Activated B cell treated with CpG ODN at 0.5 μM for 24 hours (primary cell): ENCODE results near the gene SIX1. TPM values are rescaled to one million over a fixed set of nuclear protein-coding genes. Genes with fewer than 3 reads are reported as not detected.

Experiments used
- ATAC-seq: fragments of 200-7000 bp; cut with Tn5 transposase; one replicate; pipeline ENCODE4 v1.10.0; 2021; ENCODE audit warnings: low read depth, mild to moderate bottlenecking, moderate library complexity
- CTCF ChIA-PET: fragments of 350-600 bp; sonication (Branson Sonifier 250); formaldehyde crosslinking; loops from one replicate; lab custom pipeline; 2021; ENCODE audit warnings: antibody characterized with exemption; lab: Charles Lee
- POLR2A ChIA-PET: fragments of 350-600 bp; sonication (Branson Sonifier 250); formaldehyde crosslinking; loops from one replicate; lab custom pipeline; 2021; ENCODE audit warnings: antibody characterized with exemption; lab: Charles Lee
- DNase-seq: peaks from one replicate; pipeline ENCODE4 v3.0.0; 2022
- H3K27ac Mint-ChIP-seq: one replicate; pipeline ENCODE4 v1.8.0; 2020; ENCODE audit warnings: mixed read lengths
- H3K27me3 Mint-ChIP-seq: one replicate; pipeline ENCODE4 v1.8.0; 2021; ENCODE audit warnings: mixed read lengths
- H3K36me3 Mint-ChIP-seq: one replicate; pipeline ENCODE4 v1.8.0; 2021; ENCODE audit warnings: low read depth, mixed read lengths
- H3K4me1 Mint-ChIP-seq: one replicate; pipeline ENCODE4 v1.8.0; 2021; ENCODE audit warnings: mixed read lengths
- H3K4me3 Mint-ChIP-seq: one replicate; pipeline ENCODE4 v1.8.0; 2020; ENCODE audit warnings: mild to moderate bottlenecking, mixed read lengths
- H3K9me3 Mint-ChIP-seq: one replicate; pipeline ENCODE4 v1.8.0; 2020; ENCODE audit warnings: mixed read lengths
- CTCF ChIP-seq: fragments of 200-600 bp; IDR thresholded peaks from one replicate; pipeline ENCODE4 v1.8.0; 2022; ENCODE audit warnings: antibody characterized with exemption, mild to moderate bottlenecking
- intact Hi-C: fragments of 100-400 bp; cut with micrococcal nuclease; formaldehyde crosslinking; loops from one replicate; pipeline ENCODE4 v1.15.1; 2024
- total RNA-seq: library from RNA; stranded (reverse); gene quantifications from 2 replicates; pipeline ENCODE4 v1.2.3, GENCODE V29; 2022

SIX1 gene
- total RNA-seq, 1 donor from 2014 or later, result not detected

- CTCF ChIA-PET, result interaction anchor here (2.6 kb wide), 1 partner anchor 394 kb away, joined by 7 read pairs; no protein-coding TSS in a partner anchor
- no peak for ATAC-seq
- no peak for TF ChIP-seq CTCF
- POLR2A ChIA-PET, result no interaction called here
- no peak overlapping the region for H3K27ac Mint-ChIP-seq
- intact Hi-C loops, result no loop called here
- peaks cover 20% of the 10 kb centered on the region for H3K27me3 Mint-ChIP-seq
- H3K4me1 Mint-ChIP-seq, result peaks cover 8% of the 10 kb centered on the region
- no peak overlapping the region for H3K4me3 Mint-ChIP-seq
- H3K9me3 Mint-ChIP-seq, result no peaks in the 10 kb centered on the region
- no peaks in the 10 kb centered on the region for H3K36me3 Mint-ChIP-seq
- DNase-seq, result no peak
Measured at GRCh38 chr14:60632257-60632656, 17.0 kb downstream of the SIX1 start.

- CTCF ChIA-PET, result interaction anchor here (2.6 kb wide), 1 partner anchor 394 kb away, joined by 7 read pairs; no protein-coding TSS in a partner anchor
Measured at GRCh38 chr14:60631842-60632241, 17.4 kb downstream of the SIX1 start.

GRCh38 chr14:60630129-60630528 lies 19.1 kb downstream of the SIX1 start:
- Mint-ChIP-seq H3K4me3 (no peak overlapping the region), H3K27ac (no peak overlapping the region), H3K27me3 (peaks cover 15% of the 10 kb centered on the region), H3K36me3 (no peaks in the 10 kb centered on the region), H3K4me1 (peaks cover 8% of the 10 kb centered on the region), H3K9me3 (no peaks in the 10 kb centered on the region)
- no peak for TF ChIP-seq CTCF
- DNase-seq (no peak), ATAC-seq (no peak)
- intact Hi-C loops, result no loop called here
- ChIA-PET CTCF (no interaction called here), POLR2A (no interaction called here)

More at GRCh38 chr14:60631842-60632241, 17.4 kb downstream of the SIX1 start:
- H3K27ac Mint-ChIP-seq, result no peak overlapping the region
- intact Hi-C loops, result no loop called here
- peaks cover 17% of the 10 kb centered on the region for H3K27me3 Mint-ChIP-seq
- no peaks in the 10 kb centered on the region for H3K9me3 Mint-ChIP-seq
- POLR2A ChIA-PET, result no interaction called here
- H3K4me3 Mint-ChIP-seq, result no peak overlapping the region
- H3K4me1 Mint-ChIP-seq, result peaks cover 8% of the 10 kb centered on the region
- H3K36me3 Mint-ChIP-seq, result no peaks in the 10 kb centered on the region
- ATAC-seq, result no peak
- DNase-seq, result no peak
- TF ChIP-seq CTCF, result no peak

- no peak for DNase-seq
- Mint-ChIP-seq H3K4me1 (peaks cover 8% of the 10 kb centered on the region), H3K9me3 (no peaks in the 10 kb centered on the region), H3K27ac (no peak overlapping the region), H3K27me3 (peaks cover 12% of the 10 kb centered on the region), H3K36me3 (no peaks in the 10 kb centered on the region), H3K4me3 (no peak overlapping the region)
- ChIA-PET POLR2A (no interaction called here), CTCF (no interaction called here)
- no peak for ATAC-seq
- intact Hi-C loops, result loop anchor here (10.0 kb wide), 1 partner anchor 294 kb away; no protein-coding TSS in a partner anchor
- TF ChIP-seq CTCF, result no peak
Measured at GRCh38 chr14:60628892-60629291, 20.4 kb downstream of the SIX1 start.

- no peaks in the 10 kb centered on the region for H3K36me3 Mint-ChIP-seq
- ChIA-PET POLR2A (no interaction called here), CTCF (interaction anchor here (1.3 to 4.8 kb wide), 3 partner anchors 403 to 630 kb away, joined by 4 to 59 read pairs (median 15); no protein-coding TSS in a partner anchor)
- no peak for ATAC-seq
- no peak for TF ChIP-seq CTCF
- H3K4me1 Mint-ChIP-seq, result peaks cover 5% of the 10 kb centered on the region
- no peak overlapping the region for H3K27ac Mint-ChIP-seq
- DNase-seq, result no peak
- H3K4me3 Mint-ChIP-seq, result no peak overlapping the region
- H3K27me3 Mint-ChIP-seq, result peaks cover 17% of the 10 kb centered on the region
- H3K9me3 Mint-ChIP-seq, result no peaks in the 10 kb centered on the region
- intact Hi-C loops, result loop anchor here (10.0 kb wide), 1 partner anchor 288 kb away; no protein-coding TSS in a partner anchor
Measured at GRCh38 chr14:60622917-60623257, 26.4 kb downstream of the SIX1 start.
